GM21423 (cell line): ENCODE data around the gene NEDD4L.

ENCODE experiments used
- ATAC-seq: cut with Tn5 transposase; IDR thresholded peaks from one replicate; pipeline ENCODE4 v1.9.1; 2021; ENCODE audit warnings: mild to moderate bottlenecking, moderate library complexity; ENCODE audit not compliant: unreplicated experiment

The NEDD4L gene

GRCh38 chr18:58405107-58405898, 361.3 kb downstream of the NEDD4L start:
- ATAC-seq = no peak

GRCh38 chr18:58407263-58407648, 363.2 kb downstream of the NEDD4L start:
- ATAC-seq = no peak

- ATAC-seq = no peak
Measured at GRCh38 chr18:58407649-58408407, 363.8 kb downstream of the NEDD4L start.

GRCh38 chr18:58408665-58409064, 364.6 kb downstream of the NEDD4L start:
- no peak for ATAC-seq

GRCh38 chr18:58409802-58410445, 365.9 kb downstream of the NEDD4L start:
- no peak for ATAC-seq

- no peak for ATAC-seq
Measured at GRCh38 chr18:58411323-58411722, 367.3 kb downstream of the NEDD4L start.

GRCh38 chr18:58412844-58413666, 369.0 kb downstream of the NEDD4L start:
- ATAC-seq = no peak

GRCh38 chr18:58413667-58414628, 369.9 kb downstream of the NEDD4L start:
- ATAC-seq = no peak

- no peak for ATAC-seq
Measured at GRCh38 chr18:58416014-58416703, 372.1 kb downstream of the NEDD4L start.

GRCh38 chr18:58416704-58417683, 373.0 kb downstream of the NEDD4L start:
- no peak for ATAC-seq

GRCh38 chr18:58417752-58418151, 373.7 kb downstream of the NEDD4L start:
- no peak for ATAC-seq

- no peak for ATAC-seq
Measured at GRCh38 chr18:58418361-58418760, 374.3 kb downstream of the NEDD4L start.

- no peak for ATAC-seq
Measured at GRCh38 chr18:58419587-58420199, 375.7 kb downstream of the NEDD4L start.

GRCh38 chr18:58426611-58427010, 382.6 kb downstream of the NEDD4L start:
- ATAC-seq = no peak

- ATAC-seq = no peak
Measured at GRCh38 chr18:58427321-58427720, 383.3 kb downstream of the NEDD4L start.

GRCh38 chr18:58429442-58429841, 385.4 kb downstream of the NEDD4L start:
- no peak for ATAC-seq

- no peak for ATAC-seq
Measured at GRCh38 chr18:58431215-58431614, 387.2 kb downstream of the NEDD4L start.
